HepG2 (cell line): ENCODE measurements around the gene TSPAN9. TPM values are rescaled to one million over a fixed set of nuclear protein-coding genes. Genes with fewer than 3 reads are reported as not detected.

ENCODE experiments used
- ATAC-seq: fragments of 200-7000 bp; cut with Tn5 transposase; 3 replicates; pipeline ENCODE4 v1.9.1; 2020; ENCODE audit warnings: mild to moderate bottlenecking, moderate library complexity
- BruUV-seq: library from RNA; stranded (reverse); fragments of 400-500 nt; replicated peaks from 2 replicates; lab custom pipeline; 2021; lab: Mats Ljungman, UMichigan
- CTCF ChIA-PET: fragments of 300-600 bp; formaldehyde crosslinking; extraction: SDS; loops from one replicate; lab custom pipeline; 2021; ENCODE audit warnings: low total read pairs, inconsistent platforms, low intra/inter-chr PET ratio; lab: Yijun Ruan, JAX
- POLR2A ChIA-PET: fragments of 350-600 bp; sonication (Branson Sonifier 250); formaldehyde crosslinking; loops from one replicate; lab custom pipeline; 2020; ENCODE audit warnings: antibody characterized with exemption, inconsistent platforms; lab: Yijun Ruan, JAX
- DNase-seq: peaks from one replicate; pipeline ENCODE4 v3.0.0-alpha.2; 2015; ENCODE audit warnings: low spot score
- FAIRE-seq: peaks from 3 replicates; lab custom pipeline; 2011; peaks lifted over from hg19 to GRCh38; lab: Jason Lieb, UNC
- H2AFZ ChIP-seq: one replicate; pipeline ENCODE4 v1.6.1; 2011; ENCODE audit warnings: low read length, inconsistent platforms
- H3K27ac ChIP-seq: fragments of 300-600 bp; 3 replicates; pipeline ENCODE4 v1.8.0; 2011; ENCODE audit warnings: mixed run types, mild to moderate bottlenecking, mixed read lengths, low read length, inconsistent platforms; ENCODE audit not compliant: insufficient read depth; ENCODE audit errors: extremely low read length
- H3K27me3 ChIP-seq, 2 experiments: fragments of 200-600 bp in 1 of 2; 2 replicates in 1 of 2; 3 replicates in 1 of 2; pipeline versions ENCODE4 v1.6.0 to v1.8.0; 2011; ENCODE audit warnings: low read length in 2 of 2, mild to moderate bottlenecking in 2 of 2, moderate library complexity in 2 of 2, inconsistent platforms in 1 of 2; ENCODE audit not compliant: insufficient read depth in 2 of 2, control insufficient read depth in 1 of 2
- H3K36me3 ChIP-seq, 2 experiments: fragments of 200-600 bp in 1 of 2; replicated peaks in 1 of 2; 2 replicates in 1 of 2; 3 replicates in 1 of 2; pipeline versions ENCODE4 v1.5.1 to v1.8.0; 2011; ENCODE audit warnings: low read length in 2 of 2, inconsistent platforms in 1 of 2; ENCODE audit not compliant: insufficient read depth in 2 of 2, control insufficient read depth in 1 of 2
- H3K4me1 ChIP-seq: 2 replicates; pipeline ENCODE4 v1.5.1; 2012; ENCODE audit warnings: low read length, inconsistent platforms; ENCODE audit not compliant: insufficient read depth
- H3K4me2 ChIP-seq: 2 replicates; pipeline ENCODE4 v1.6.0; 2011; ENCODE audit warnings: low read depth, low read length, inconsistent platforms
- H3K4me3 ChIP-seq, 3 experiments: fragments of 200-600 bp in 1 of 3; sonication (generic), shearing (Covaris generic) in 1 of 3; replicated peaks in 1 of 3; 2 replicates each; pipeline ENCODE4 v1.5.1; 2011 to 2016; ENCODE audit warnings: low read length in 3 of 3, inconsistent platforms in 2 of 3, low read depth in 2 of 3, mild to moderate bottlenecking in 2 of 3, control low read depth in 1 of 3, mixed read lengths in 1 of 3; ENCODE audit not compliant: insufficient read depth in 1 of 3
- H3K79me2 ChIP-seq: one replicate; pipeline ENCODE4 v1.6.1; 2011; ENCODE audit warnings: low read length, inconsistent platforms; ENCODE audit not compliant: insufficient read depth
- H3K9ac ChIP-seq: 2 replicates; pipeline ENCODE4 v1.6.0; 2011; ENCODE audit warnings: mild to moderate bottlenecking, low read depth, low read length, inconsistent platforms; ENCODE audit not compliant: insufficient read depth
- H3K9me3 ChIP-seq: 2 replicates; pipeline ENCODE4 v1.5.1; 2012; ENCODE audit warnings: mild to moderate bottlenecking, low read length
- H4K20me1 ChIP-seq: 2 replicates; pipeline ENCODE4 v1.6.0; 2011; ENCODE audit warnings: inconsistent platforms, mild to moderate bottlenecking, low read length, moderate library complexity; ENCODE audit not compliant: insufficient read depth
- BHLHE40 ChIP-seq: IDR thresholded peaks from 2 replicates; pipeline ENCODE4 v1.6.1; 2011; ENCODE audit warnings: low read length, improper control_type of control experiment
- BRD4 ChIP-seq: sonication (generic); formaldehyde crosslinking; IDR thresholded peaks from 2 replicates; pipeline ENCODE4 v1.4.0; 2020; ENCODE audit warnings: missing genetic modification reagents
- FIP1L1 ChIP-seq: fragments of 200-400 bp; formaldehyde crosslinking; IDR thresholded peaks from 2 replicates; pipeline ENCODE4 v1.6.1; 2018; ENCODE audit warnings: low read depth, mild to moderate bottlenecking, low read length, moderate library complexity, borderline replicate concordance; ENCODE audit not compliant: insufficient read depth
- HCFC1 ChIP-seq: fragments of 150-350 bp; IDR thresholded peaks from 2 replicates; pipeline ENCODE4 v1.6.1; 2014; ENCODE audit warnings: low read depth, low read length
- KDM3A ChIP-seq: IDR thresholded peaks from 2 replicates; pipeline ENCODE4 v1.6.1; 2018; ENCODE audit warnings: low read depth, missing compliant biosample characterization
- THAP11 ChIP-seq: IDR thresholded peaks from 2 replicates; pipeline ENCODE4 v1.6.1; 2016; ENCODE audit warnings: missing biosample characterization, missing genetic modification reagents
- ZBTB38 ChIP-seq: sonication (generic); formaldehyde crosslinking; IDR thresholded peaks from 2 replicates; pipeline ENCODE4 v1.5.1; 2020; ENCODE audit warnings: mild to moderate bottlenecking, missing genetic modification reagents
- ZFP41 ChIP-seq: sonication (generic); formaldehyde crosslinking; IDR thresholded peaks from 2 replicates; pipeline ENCODE4 v1.4.0; 2020; ENCODE audit warnings: mild to moderate bottlenecking, missing genetic modification reagents, borderline replicate concordance
- ZMAT3 ChIP-seq: sonication (generic); formaldehyde crosslinking; conservative IDR thresholded peaks from 2 replicates; pipeline ENCODE4 v1.7.0; 2021; ENCODE audit warnings: missing genetic modification reagents
- ZNF720 ChIP-seq: sonication (generic); formaldehyde crosslinking; IDR thresholded peaks from 2 replicates; pipeline ENCODE4 v1.4.0; 2020; ENCODE audit warnings: missing genetic modification reagents
- ZNF790 ChIP-seq: sonication (generic); formaldehyde crosslinking; IDR thresholded peaks from 2 replicates; pipeline ENCODE4 v1.8.0; 2022; ENCODE audit warnings: missing genetic modification reagents, mild to moderate bottlenecking, borderline replicate concordance
- WGBS: methylation state at CpG from one replicate; pipeline ENCODE4 v1.1.6; 2017; ENCODE audit warnings: low lambda C conversion rate; 5-methylcytosine and 5-hydroxymethylcytosine counted together
- in situ Hi-C: cut with HindIII; loops from 2 replicates; pipeline ENCODE4 v1.10.0; 2017; ENCODE audit warnings: low pct_unique_long_range_greater_than_20kb; ENCODE audit not compliant: extremely low pct_ligation_motif_present
- intact Hi-C: fragments of 100-400 bp; cut with micrococcal nuclease; formaldehyde crosslinking; loops from one replicate; pipeline ENCODE4 v1.10.0; 2022; ENCODE audit not compliant: unreplicated experiment
- polyA plus RNA-seq, 8 experiments: library from polyadenylated mRNA; depleted of rRNA in 3 of 8; stranded (reverse) in 7 of 8; unstranded in 1 of 8; fragments of >200 nt; fragmentation: Illumina TruSeq in 4 of 8; extraction: Trizol in 4 of 8; gene quantifications; 2 replicates each; pipeline versions ENCODE4 v1.2.1 to v1.2.3, GENCODE V29; 2011 to 2016; ENCODE audit warnings: low read depth in 4 of 8, missing spikeins in 1 of 8, mixed read lengths in 1 of 8; ENCODE audit not compliant: insufficient read depth in 1 of 8
- total RNA-seq, 5 experiments: library from RNA; depleted of rRNA; stranded (reverse); fragments of >200 nt; fragmentation: Illumina TruSeq; extraction: Trizol; gene quantifications; 2 replicates each; pipeline ENCODE4 v1.2.3, GENCODE V29; 2016; ENCODE audit warnings: low read depth in 1 of 5
- TF ChIP-seq, protein P1 (sequence below): IDR thresholded peaks from 2 replicates; pipeline ENCODE4 v1.6.1; 2016; ENCODE audit warnings: mild to moderate bottlenecking
- TF ChIP-seq, protein P2 (sequence below): sonication (generic); formaldehyde crosslinking; IDR thresholded peaks from 2 replicates; pipeline ENCODE4 v1.5.1; 2020; ENCODE audit warnings: missing genetic modification reagents, mild to moderate bottlenecking, borderline replicate concordance
- TF ChIP-seq, protein P3 (sequence below), 2 experiments: IDR thresholded peaks; 2 replicates each; pipeline ENCODE4 v1.6.1; 2011 to 2012; ENCODE audit warnings: low read length in 2 of 2, borderline replicate concordance in 1 of 2, low read depth in 1 of 2, mild to moderate bottlenecking in 1 of 2, moderate library complexity in 1 of 2

TSPAN9 gene
- total and polyA plus RNA-seq, 2 of the 13 experiments (the other 11 are each of a cell fraction or from before 2014, with no cell fraction given): 18.1 to 42.3 TPM

DNA sequence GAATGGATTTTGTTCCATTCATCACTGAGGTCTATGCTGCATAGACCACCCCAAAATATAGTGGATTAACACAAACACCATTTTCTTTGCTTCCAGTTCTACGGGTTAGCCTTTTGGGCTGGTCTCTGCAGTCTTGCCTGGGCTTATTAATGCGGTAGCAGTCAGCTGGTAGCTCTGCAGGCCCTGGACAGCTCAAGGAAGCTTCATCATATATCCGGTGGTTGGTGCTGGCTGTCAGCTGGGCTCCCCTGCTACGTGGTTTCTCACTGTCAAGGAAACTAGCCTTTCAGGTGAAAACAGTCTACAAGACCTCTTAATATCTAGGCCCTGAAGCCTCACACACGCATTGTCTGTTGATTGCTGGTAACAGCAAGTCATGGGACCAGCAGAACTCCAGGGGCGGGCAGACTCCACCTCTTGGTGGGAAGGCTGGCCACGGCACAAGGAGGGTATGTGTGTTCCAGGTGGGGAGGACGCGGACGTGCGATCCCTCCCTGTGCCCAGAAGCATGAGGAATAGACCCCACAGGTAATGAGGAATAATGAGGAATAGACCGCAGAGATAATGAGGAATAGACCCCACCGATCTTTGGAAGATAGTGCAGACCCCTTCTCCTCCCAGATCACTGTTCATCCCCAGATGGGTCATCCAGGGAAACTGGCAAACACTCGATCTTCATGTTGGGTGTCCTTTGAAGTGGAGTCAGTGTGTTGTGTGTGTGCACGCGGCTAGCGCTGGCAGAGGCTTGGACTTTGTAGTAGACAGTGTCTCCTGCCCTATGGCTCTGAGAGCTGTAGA lies 13.3 kb downstream of the TSPAN9 start:
- Histone ChIP-seq H4K20me1 (no peaks in the 10 kb centered on the region), H3K9me3 (no peaks in the 10 kb centered on the region), H3K4me1 (peaks cover 66% of the 10 kb centered on the region), H3K9ac (no peak overlapping the region), H2AFZ (no peak overlapping the region), H3K4me2 (0 out of 2 replicates have a peak overlapping the region, but pooled peaks have one; percentile 0), H3K79me2 (peaks cover 31% of the 10 kb centered on the region), H3K4me3 (no peak overlapping the region), H3K27me3 (no peaks in the 10 kb centered on the region), H3K27ac (peak overlapping the region; percentile 36), H3K36me3 (peaks cover 0 to 14% of the 10 kb centered on the region in 2 experiments; a peak in 4 of 5 replicates)
- POLR2A ChIA-PET: no interaction called here
- CTCF ChIA-PET: no interaction called here
- BruUV-seq: no TSS peak
- intact Hi-C loops (no loop called here), in situ Hi-C loops (no loop called here)
- peak; percentile 57 for FAIRE-seq
- ATAC-seq: peak; percentile 81
- WGBS: 68% methylated on average over 15 of the region's 17 CpGs
- peak; percentile 29 for DNase-seq
- no peak for TF ChIP-seq HCFC1
- TF ChIP-seq, protein P1, sequence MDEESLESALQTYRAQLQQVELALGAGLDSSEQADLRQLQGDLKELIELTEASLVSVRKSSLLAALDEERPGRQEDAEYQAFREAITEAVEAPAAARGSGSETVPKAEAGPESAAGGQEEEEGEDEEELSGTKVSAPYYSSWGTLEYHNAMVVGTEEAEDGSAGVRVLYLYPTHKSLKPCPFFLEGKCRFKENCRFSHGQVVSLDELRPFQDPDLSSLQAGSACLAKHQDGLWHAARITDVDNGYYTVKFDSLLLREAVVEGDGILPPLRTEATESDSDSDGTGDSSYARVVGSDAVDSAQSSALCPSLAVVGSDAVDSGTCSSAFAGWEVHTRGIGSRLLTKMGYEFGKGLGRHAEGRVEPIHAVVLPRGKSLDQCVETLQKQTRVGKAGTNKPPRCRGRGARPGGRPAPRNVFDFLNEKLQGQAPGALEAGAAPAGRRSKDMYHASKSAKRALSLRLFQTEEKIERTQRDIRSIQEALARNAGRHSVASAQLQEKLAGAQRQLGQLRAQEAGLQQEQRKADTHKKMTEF (CRISPR knock-in tag): no peak
- TF ChIP-seq BRD4: no peak
- TF ChIP-seq ZFP41 (CRISPR knock-in tag): no peak
- TF ChIP-seq THAP11 (CRISPR knock-in tag): no peak
- TF ChIP-seq, protein P2, sequence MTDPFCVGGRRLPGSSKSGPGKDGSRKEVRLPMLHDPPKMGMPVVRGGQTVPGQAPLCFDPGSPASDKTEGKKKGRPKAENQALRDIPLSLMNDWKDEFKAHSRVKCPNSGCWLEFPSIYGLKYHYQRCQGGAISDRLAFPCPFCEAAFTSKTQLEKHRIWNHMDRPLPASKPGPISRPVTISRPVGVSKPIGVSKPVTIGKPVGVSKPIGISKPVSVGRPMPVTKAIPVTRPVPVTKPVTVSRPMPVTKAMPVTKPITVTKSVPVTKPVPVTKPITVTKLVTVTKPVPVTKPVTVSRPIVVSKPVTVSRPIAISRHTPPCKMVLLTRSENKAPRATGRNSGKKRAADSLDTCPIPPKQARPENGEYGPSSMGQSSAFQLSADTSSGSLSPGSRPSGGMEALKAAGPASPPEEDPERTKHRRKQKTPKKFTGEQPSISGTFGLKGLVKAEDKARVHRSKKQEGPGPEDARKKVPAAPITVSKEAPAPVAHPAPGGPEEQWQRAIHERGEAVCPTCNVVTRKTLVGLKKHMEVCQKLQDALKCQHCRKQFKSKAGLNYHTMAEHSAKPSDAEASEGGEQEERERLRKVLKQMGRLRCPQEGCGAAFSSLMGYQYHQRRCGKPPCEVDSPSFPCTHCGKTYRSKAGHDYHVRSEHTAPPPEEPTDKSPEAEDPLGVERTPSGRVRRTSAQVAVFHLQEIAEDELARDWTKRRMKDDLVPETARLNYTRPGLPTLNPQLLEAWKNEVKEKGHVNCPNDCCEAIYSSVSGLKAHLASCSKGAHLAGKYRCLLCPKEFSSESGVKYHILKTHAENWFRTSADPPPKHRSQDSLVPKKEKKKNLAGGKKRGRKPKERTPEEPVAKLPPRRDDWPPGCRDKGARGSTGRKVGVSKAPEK (CRISPR knock-in tag): no peak
- TF ChIP-seq KDM3A (CRISPR knock-in tag): no peak
- no peak for TF ChIP-seq FIP1L1
- no peak for TF ChIP-seq ZMAT3 (CRISPR knock-in tag)
- TF ChIP-seq ZNF790 (CRISPR knock-in tag): no peak
- TF ChIP-seq, protein P3, sequence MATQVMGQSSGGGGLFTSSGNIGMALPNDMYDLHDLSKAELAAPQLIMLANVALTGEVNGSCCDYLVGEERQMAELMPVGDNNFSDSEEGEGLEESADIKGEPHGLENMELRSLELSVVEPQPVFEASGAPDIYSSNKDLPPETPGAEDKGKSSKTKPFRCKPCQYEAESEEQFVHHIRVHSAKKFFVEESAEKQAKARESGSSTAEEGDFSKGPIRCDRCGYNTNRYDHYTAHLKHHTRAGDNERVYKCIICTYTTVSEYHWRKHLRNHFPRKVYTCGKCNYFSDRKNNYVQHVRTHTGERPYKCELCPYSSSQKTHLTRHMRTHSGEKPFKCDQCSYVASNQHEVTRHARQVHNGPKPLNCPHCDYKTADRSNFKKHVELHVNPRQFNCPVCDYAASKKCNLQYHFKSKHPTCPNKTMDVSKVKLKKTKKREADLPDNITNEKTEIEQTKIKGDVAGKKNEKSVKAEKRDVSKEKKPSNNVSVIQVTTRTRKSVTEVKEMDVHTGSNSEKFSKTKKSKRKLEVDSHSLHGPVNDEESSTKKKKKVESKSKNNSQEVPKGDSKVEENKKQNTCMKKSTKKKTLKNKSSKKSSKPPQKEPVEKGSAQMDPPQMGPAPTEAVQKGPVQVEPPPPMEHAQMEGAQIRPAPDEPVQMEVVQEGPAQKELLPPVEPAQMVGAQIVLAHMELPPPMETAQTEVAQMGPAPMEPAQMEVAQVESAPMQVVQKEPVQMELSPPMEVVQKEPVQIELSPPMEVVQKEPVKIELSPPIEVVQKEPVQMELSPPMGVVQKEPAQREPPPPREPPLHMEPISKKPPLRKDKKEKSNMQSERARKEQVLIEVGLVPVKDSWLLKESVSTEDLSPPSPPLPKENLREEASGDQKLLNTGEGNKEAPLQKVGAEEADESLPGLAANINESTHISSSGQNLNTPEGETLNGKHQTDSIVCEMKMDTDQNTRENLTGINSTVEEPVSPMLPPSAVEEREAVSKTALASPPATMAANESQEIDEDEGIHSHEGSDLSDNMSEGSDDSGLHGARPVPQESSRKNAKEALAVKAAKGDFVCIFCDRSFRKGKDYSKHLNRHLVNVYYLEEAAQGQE (IDR thresholded peaks at IDR 0.05; ENCODE audit: borderline replicate concordance in 1 of 2, low read depth in 1 of 2, low read length in 2 of 2): no peak
- 0 out of 2 replicates have a peak, but pooled peaks have one; percentile 4 for TF ChIP-seq BHLHE40
- TF ChIP-seq ZNF720 (CRISPR knock-in tag): no peak
- TF ChIP-seq ZBTB38 (CRISPR knock-in tag): peak; percentile 99
